ENCODE data around the gene UHMK1.
A peak's percentile ranks its signal among the peaks of the same experiment; 100 is the strongest.
"Not testable (repeated sequence)": the region's sequence is repeated elsewhere in the genome, so short reads cannot be mapped to it uniquely, and the experiment has no call there.

The UHMK1 gene

GRCh38 chr1:162497723-162498495, at the start of gene UHMK1:
TSS of gene UHMK1 (plus strand) at chr1:162497818. CDS start at chr1:162498001, 183 bp downstream.
- Histone ChIP-seq H3K36me3 (ENCODE audit: insufficient read depth, insufficient read length, low read length) (peaks cover 38% of the 10 kb centered on the region), H3K27me3 (ENCODE audit: insufficient read depth, insufficient read length) (no peaks in the 10 kb centered on the region), H3K9me3 (ENCODE audit: insufficient read depth, low read length) (no peaks in the 10 kb centered on the region), H3K4me1 (ENCODE audit: insufficient read depth, insufficient read length) (no peaks in the 10 kb centered on the region), H3K9ac (ENCODE audit: insufficient read length, low read depth) (peak within 1 kb of the TSS; percentile 99), H3K4me3 (ENCODE audit: insufficient read length, low read depth) (peak within 1 kb of the TSS; percentile 97)
- peak; percentile 92 for DNase-seq (ENCODE audit: low read depth, low spot score)
- TF ChIP-seq YY1 (IDR thresholded peaks at IDR 0.05; ENCODE audit: insufficient read depth, insufficient read length) (peak; percentile 88), SUZ12 (IDR thresholded peaks at IDR 0.05; ENCODE audit: extremely low read depth, insufficient read depth, insufficient read length) (no peak), ZNF274 (IDR thresholded peaks at IDR 0.05; ENCODE audit: low read depth, low read length) (no peak)

- H3K9me3 ChIP-seq (ENCODE audit: insufficient read depth, low read length); H3K9ac ChIP-seq (ENCODE audit: insufficient read length, low read depth); H3K27me3 ChIP-seq (ENCODE audit: insufficient read depth, insufficient read length); H3K4me3 ChIP-seq (ENCODE audit: insufficient read length, low read depth); DNase-seq (ENCODE audit: low read depth, low spot score); H3K36me3 ChIP-seq (ENCODE audit: insufficient read depth, insufficient read length, low read length); H3K4me1 ChIP-seq (ENCODE audit: insufficient read depth, insufficient read length): not testable (repeated sequence)
Measured at GRCh38 chr1:162454361-162454760, 43.3 kb upstream of the UHMK1 start.

GRCh38 chr1:162456323-162456722, 41.3 kb upstream of the UHMK1 start:
- no peaks in the 10 kb centered on the region for H3K27me3 ChIP-seq (ENCODE audit: insufficient read depth, insufficient read length)
- H3K9me3 ChIP-seq (ENCODE audit: insufficient read depth, low read length): no peaks in the 10 kb centered on the region
- TF ChIP-seq SUZ12 (IDR thresholded peaks at IDR 0.05; ENCODE audit: extremely low read depth, insufficient read depth, insufficient read length) (no peak), ZNF274 (IDR thresholded peaks at IDR 0.05; ENCODE audit: low read depth, low read length) (no peak), YY1 (IDR thresholded peaks at IDR 0.05; ENCODE audit: insufficient read depth, insufficient read length) (no peak)
- no peak overlapping the region for H3K4me3 ChIP-seq (ENCODE audit: insufficient read length, low read depth)
- no peaks in the 10 kb centered on the region for H3K4me1 ChIP-seq (ENCODE audit: insufficient read depth, insufficient read length)
- no peak for DNase-seq (ENCODE audit: low read depth, low spot score)
- H3K36me3 ChIP-seq (ENCODE audit: insufficient read depth, insufficient read length, low read length): no peaks in the 10 kb centered on the region
- no peak overlapping the region for H3K9ac ChIP-seq (ENCODE audit: insufficient read length, low read depth)

GRCh38 chr1:162458236-162458635, 39.4 kb upstream of the UHMK1 start:
- H3K4me1 ChIP-seq (ENCODE audit: insufficient read depth, insufficient read length): no peaks in the 10 kb centered on the region
- no peaks in the 10 kb centered on the region for H3K36me3 ChIP-seq (ENCODE audit: insufficient read depth, insufficient read length, low read length)
- no peak for DNase-seq (ENCODE audit: low read depth, low spot score)
- no peak overlapping the region for H3K4me3 ChIP-seq (ENCODE audit: insufficient read length, low read depth)
- TF ChIP-seq YY1 (IDR thresholded peaks at IDR 0.05; ENCODE audit: insufficient read depth, insufficient read length): no peak
- no peak for TF ChIP-seq SUZ12 (IDR thresholded peaks at IDR 0.05; ENCODE audit: extremely low read depth, insufficient read depth, insufficient read length)
- TF ChIP-seq ZNF274 (IDR thresholded peaks at IDR 0.05; ENCODE audit: low read depth, low read length): no peak
- H3K9me3 ChIP-seq (ENCODE audit: insufficient read depth, low read length): no peaks in the 10 kb centered on the region
- no peak overlapping the region for H3K9ac ChIP-seq (ENCODE audit: insufficient read length, low read depth)
- H3K27me3 ChIP-seq (ENCODE audit: insufficient read depth, insufficient read length): no peaks in the 10 kb centered on the region

GRCh38 chr1:162462425-162462824, 35.2 kb upstream of the UHMK1 start:
- H3K9ac ChIP-seq (ENCODE audit: insufficient read length, low read depth); H3K27me3 ChIP-seq (ENCODE audit: insufficient read depth, insufficient read length); H3K4me1 ChIP-seq (ENCODE audit: insufficient read depth, insufficient read length); H3K4me3 ChIP-seq (ENCODE audit: insufficient read length, low read depth); H3K9me3 ChIP-seq (ENCODE audit: insufficient read depth, low read length); DNase-seq (ENCODE audit: low read depth, low spot score); H3K36me3 ChIP-seq (ENCODE audit: insufficient read depth, insufficient read length, low read length): not testable (repeated sequence)

- H3K27me3 ChIP-seq (ENCODE audit: insufficient read depth, insufficient read length): no peaks in the 10 kb centered on the region
- TF ChIP-seq SUZ12 (IDR thresholded peaks at IDR 0.05; ENCODE audit: extremely low read depth, insufficient read depth, insufficient read length) (no peak), YY1 (IDR thresholded peaks at IDR 0.05; ENCODE audit: insufficient read depth, insufficient read length) (no peak), ZNF274 (IDR thresholded peaks at IDR 0.05; ENCODE audit: low read depth, low read length) (no peak)
- no peak overlapping the region for H3K4me3 ChIP-seq (ENCODE audit: insufficient read length, low read depth)
- no peak overlapping the region for H3K9ac ChIP-seq (ENCODE audit: insufficient read length, low read depth)
- DNase-seq (ENCODE audit: low read depth, low spot score): no peak
- H3K36me3 ChIP-seq (ENCODE audit: insufficient read depth, insufficient read length, low read length): no peaks in the 10 kb centered on the region
- no peaks in the 10 kb centered on the region for H3K4me1 ChIP-seq (ENCODE audit: insufficient read depth, insufficient read length)
- H3K9me3 ChIP-seq (ENCODE audit: insufficient read depth, low read length): peaks cover 9% of the 10 kb centered on the region; the same call in 1 of the 2 replicates
Measured at GRCh38 chr1:162463021-162463420, 34.6 kb upstream of the UHMK1 start.

- H3K9me3 ChIP-seq (ENCODE audit: insufficient read depth, low read length): peaks cover 9% of the 10 kb centered on the region; the same call in 1 of the 2 replicates
- H3K4me1 ChIP-seq (ENCODE audit: insufficient read depth, insufficient read length): no peaks in the 10 kb centered on the region
- H3K4me3 ChIP-seq (ENCODE audit: insufficient read length, low read depth): no peak overlapping the region
- no peak for DNase-seq (ENCODE audit: low read depth, low spot score)
- TF ChIP-seq SUZ12 (IDR thresholded peaks at IDR 0.05; ENCODE audit: extremely low read depth, insufficient read depth, insufficient read length) (no peak), ZNF274 (IDR thresholded peaks at IDR 0.05; ENCODE audit: low read depth, low read length) (no peak), YY1 (IDR thresholded peaks at IDR 0.05; ENCODE audit: insufficient read depth, insufficient read length) (no peak)
- no peaks in the 10 kb centered on the region for H3K27me3 ChIP-seq (ENCODE audit: insufficient read depth, insufficient read length)
- H3K9ac ChIP-seq (ENCODE audit: insufficient read length, low read depth): no peak overlapping the region
- no peaks in the 10 kb centered on the region for H3K36me3 ChIP-seq (ENCODE audit: insufficient read depth, insufficient read length, low read length)
Measured at GRCh38 chr1:162466797-162467196, 30.8 kb upstream of the UHMK1 start.
